ENCODE measurements around the gene ANKFY1.

Gene ANKFY1

GRCh38 chr17:4235372-4236279, 28.2 kb downstream of the ANKFY1 start:
- Histone ChIP-seq H3K4me3 (replicated peaks; ENCODE audit: low read depth, low read length) (no peak overlapping the region), H3K36me3 (ENCODE audit: control insufficient read depth, insufficient read depth, low read length) (peaks cover 9% of the 10 kb centered on the region), H3K27me3 (replicated peaks; ENCODE audit: control insufficient read depth, insufficient read depth, low read length) (no peaks in the 10 kb centered on the region)
- no peak for TF ChIP-seq CTCF (IDR thresholded peaks at IDR 0.05; ENCODE audit: insufficient read depth, low read length, poor library complexity, severe bottlenecking)
- no peak for DNase-seq (ENCODE audit: extremely low read depth, insufficient read length)

- Histone ChIP-seq H3K36me3 (ENCODE audit: control insufficient read depth, insufficient read depth, low read length) (peaks cover 10% of the 10 kb centered on the region), H3K4me3 (replicated peaks; ENCODE audit: low read depth, low read length) (no peak overlapping the region), H3K27me3 (replicated peaks; ENCODE audit: control insufficient read depth, insufficient read depth, low read length) (no peaks in the 10 kb centered on the region)
- DNase-seq (ENCODE audit: extremely low read depth, insufficient read length), result no peak
- TF ChIP-seq CTCF (IDR thresholded peaks at IDR 0.05; ENCODE audit: insufficient read depth, low read length, poor library complexity, severe bottlenecking), result no peak
Measured at GRCh38 chr17:4234401-4234800, 29.4 kb downstream of the ANKFY1 start.

- TF ChIP-seq CTCF (IDR thresholded peaks at IDR 0.05; ENCODE audit: insufficient read depth, low read length, poor library complexity, severe bottlenecking), result no peak
- no peak for DNase-seq (ENCODE audit: extremely low read depth, insufficient read length)
- H3K4me3 ChIP-seq (replicated peaks; ENCODE audit: low read depth, low read length), result no peak overlapping the region
- H3K27me3 ChIP-seq (replicated peaks; ENCODE audit: control insufficient read depth, insufficient read depth, low read length), result no peaks in the 10 kb centered on the region
- peaks cover 9% of the 10 kb centered on the region for H3K36me3 ChIP-seq (ENCODE audit: control insufficient read depth, insufficient read depth, low read length)
Measured at GRCh38 chr17:4233668-4234258, 30.0 kb downstream of the ANKFY1 start.

- no peaks in the 10 kb centered on the region for H3K27me3 ChIP-seq (replicated peaks; ENCODE audit: control insufficient read depth, insufficient read depth, low read length)
- no peak overlapping the region for H3K4me3 ChIP-seq (replicated peaks; ENCODE audit: low read depth, low read length)
- peaks cover 7% of the 10 kb centered on the region for H3K36me3 ChIP-seq (ENCODE audit: control insufficient read depth, insufficient read depth, low read length)
- no peak for TF ChIP-seq CTCF (IDR thresholded peaks at IDR 0.05; ENCODE audit: insufficient read depth, low read length, poor library complexity, severe bottlenecking)
- DNase-seq (ENCODE audit: extremely low read depth, insufficient read length), result no peak
Measured at GRCh38 chr17:4232168-4232813, 31.5 kb downstream of the ANKFY1 start.

- peaks cover 6% of the 10 kb centered on the region for H3K36me3 ChIP-seq (ENCODE audit: control insufficient read depth, insufficient read depth, low read length)
- no peaks in the 10 kb centered on the region for H3K27me3 ChIP-seq (replicated peaks; ENCODE audit: control insufficient read depth, insufficient read depth, low read length)
- no peak overlapping the region for H3K4me3 ChIP-seq (replicated peaks; ENCODE audit: low read depth, low read length)
- no peak for DNase-seq (ENCODE audit: extremely low read depth, insufficient read length)
- no peak for TF ChIP-seq CTCF (IDR thresholded peaks at IDR 0.05; ENCODE audit: insufficient read depth, low read length, poor library complexity, severe bottlenecking)
Measured at GRCh38 chr17:4229627-4230541, 33.9 kb downstream of the ANKFY1 start.

Measured in GM06990 (cell line).